Glomerular visceral epithelial cell (primary cell): ENCODE measurements around the gene MCU.
"Not testable (repeated sequence)": the region's sequence is repeated elsewhere in the genome, so short reads cannot be mapped to it uniquely, and the experiment has no call there.

Source experiments
- DNase-seq: peaks from one replicate; pipeline ENCODE4 v3.0.0-alpha.2; 2016; ENCODE audit errors: extremely low spot score

Gene MCU

DNA sequence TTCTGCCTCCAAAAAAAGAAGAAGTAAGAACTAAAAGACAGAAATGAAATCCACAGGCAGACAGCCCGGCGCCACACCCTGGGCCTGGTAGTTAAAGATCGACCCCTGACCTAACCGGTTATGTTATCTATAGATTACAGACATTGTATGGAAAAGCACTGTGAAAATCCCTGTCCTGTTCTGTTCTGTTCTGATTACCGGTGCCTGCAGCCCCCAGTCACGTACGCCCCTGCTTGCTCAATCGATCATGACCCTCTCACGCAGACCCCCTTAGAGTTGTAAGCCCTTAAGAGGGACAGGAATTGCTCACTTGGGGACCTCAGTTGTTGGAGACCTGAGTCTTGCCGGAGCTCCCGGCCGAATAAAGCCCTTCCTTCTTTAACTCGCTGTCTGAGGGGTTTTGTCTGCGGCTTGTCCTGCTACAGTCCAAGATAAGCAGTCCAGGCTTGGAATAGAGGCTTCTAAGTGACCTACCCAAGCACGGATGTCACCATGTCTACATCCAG lies 212.1 kb downstream of the MCU start:
- not testable (repeated sequence) for DNase-seq

DNA sequence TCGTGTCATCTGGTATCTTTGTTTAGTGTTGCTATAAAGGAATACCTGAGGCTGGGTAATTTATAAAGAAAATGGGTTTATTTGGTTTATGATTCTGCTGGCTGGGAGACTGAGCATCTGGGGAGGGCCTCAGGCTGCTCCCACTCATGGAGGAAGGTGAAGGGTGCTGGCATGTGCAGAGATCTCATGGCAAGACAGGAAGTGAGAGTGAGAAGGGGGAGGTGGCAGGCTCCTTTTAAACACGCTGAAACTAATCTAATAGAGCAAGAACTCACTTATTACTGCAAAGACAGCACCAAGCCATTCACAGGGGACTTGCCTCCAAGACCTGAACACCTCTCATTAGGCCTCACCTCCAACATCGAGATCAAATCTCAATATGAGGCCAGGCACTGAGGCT lies 212.9 kb downstream of the MCU start:
- DNase-seq = no peak

DNA sequence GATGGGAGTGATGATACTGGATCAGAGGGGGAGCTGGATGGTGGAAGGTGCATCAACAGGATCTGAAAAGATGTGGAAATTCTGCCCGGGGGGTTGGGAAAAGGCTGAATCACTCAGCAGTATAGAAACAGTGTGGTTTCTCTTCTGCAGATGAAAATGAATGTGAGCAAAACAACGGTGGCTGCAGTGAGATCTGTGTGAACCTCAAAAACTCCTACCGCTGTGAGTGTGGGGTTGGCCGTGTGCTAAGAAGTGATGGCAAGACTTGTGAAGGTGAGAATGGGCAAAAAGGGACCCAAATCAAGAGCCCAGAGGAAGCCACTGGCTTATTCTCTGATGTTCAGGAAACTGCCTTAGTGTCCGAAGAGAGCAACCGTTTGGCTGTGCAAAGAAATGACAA lies 214.5 kb downstream of the MCU start:
- no peak for DNase-seq

DNA sequence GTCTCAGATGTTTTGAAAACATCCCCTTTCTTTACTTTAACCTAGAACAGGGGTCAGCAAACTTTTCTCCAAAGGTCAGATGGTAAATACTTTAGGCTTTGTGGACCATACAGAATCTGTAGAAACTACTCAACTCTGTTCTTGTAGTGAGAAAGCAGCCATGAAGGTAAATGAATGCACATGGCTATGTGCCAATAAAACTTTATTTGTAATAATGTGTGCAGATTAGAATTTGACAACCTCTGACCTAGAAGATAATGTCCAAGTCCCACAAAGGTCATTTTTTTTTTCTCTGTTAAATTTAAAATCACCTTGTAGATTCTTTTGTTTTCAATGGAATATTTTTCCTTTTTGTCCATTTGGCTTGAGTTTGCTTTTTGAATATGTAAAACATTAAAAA lies 218.8 kb downstream of the MCU start:
- DNase-seq = no peak

DNA sequence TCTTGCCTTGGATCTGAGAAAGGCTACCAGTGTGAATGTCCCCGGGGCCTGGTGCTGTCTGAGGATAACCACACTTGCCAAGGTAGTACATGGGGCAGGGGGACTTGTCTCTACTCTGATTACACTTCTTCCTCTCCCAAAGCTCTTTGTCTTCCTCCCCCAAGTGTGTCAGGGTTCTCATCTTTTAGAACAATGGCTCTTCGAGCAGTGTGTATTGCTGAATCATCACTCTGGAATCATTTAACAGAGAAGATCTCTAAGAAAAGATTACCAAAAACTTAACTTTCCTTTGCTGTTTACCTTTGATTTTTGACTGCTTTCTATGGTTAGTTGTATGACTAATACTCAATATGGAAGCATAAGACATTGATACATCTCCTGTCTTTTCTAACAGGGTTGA lies 219.8 kb downstream of the MCU start:
- no peak for DNase-seq

DNA sequence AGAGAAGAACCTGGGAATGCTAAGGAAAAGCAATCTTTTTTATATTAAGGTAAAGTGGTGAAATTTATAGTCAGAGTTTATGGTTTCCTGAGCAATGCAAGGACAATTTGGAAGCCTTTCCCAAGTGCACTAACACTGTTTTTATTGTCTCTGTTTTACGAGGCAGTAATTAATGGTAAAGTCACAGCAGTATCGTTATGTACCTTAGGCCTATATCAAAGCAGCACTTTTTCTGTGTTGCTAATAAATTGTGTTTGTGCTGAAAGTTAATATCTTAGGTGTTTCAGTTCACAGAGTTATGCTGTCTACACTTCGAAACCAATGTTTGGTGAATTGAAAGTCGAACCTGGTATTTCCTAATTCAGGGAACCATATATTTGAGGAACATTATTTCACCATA lies 220.8 kb downstream of the MCU start:
- no peak for DNase-seq

DNA sequence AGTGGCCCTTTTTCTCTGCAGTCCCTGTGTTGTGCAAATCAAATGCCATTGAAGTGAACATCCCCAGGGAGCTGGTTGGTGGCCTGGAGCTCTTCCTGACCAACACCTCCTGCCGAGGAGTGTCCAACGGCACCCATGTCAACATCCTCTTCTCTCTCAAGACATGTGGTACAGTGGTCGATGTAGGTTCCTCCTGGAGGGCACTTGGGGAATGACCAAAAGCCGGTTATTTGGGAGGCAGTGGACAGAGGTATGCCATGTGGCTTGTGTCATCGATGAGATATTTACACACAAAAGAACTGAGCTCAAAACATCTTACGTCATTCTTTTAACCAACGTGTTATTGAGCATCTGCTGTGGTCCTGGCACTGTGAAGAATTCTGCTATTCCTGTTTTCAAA lies 221.3 kb downstream of the MCU start:
- no peak for DNase-seq

DNA sequence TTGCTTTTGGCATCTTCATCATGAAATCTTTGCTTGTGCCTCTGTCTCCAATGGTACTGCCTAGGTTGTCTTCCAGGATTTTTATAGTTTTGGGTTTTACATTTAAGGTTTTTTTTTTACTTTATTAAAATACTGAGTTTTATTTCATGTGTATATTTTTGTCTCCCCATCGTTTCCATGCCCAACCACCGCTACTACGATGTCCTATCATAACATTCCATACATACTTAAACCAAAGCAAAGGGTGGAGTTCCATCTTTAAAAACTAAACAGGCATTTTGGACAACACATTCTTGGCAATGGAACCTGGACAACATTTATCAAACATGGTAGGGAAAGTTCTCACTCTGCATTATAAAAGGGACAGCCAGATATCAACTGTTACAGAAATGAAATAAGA lies 225.3 kb downstream of the MCU start:
- not testable (repeated sequence) for DNase-seq

DNA sequence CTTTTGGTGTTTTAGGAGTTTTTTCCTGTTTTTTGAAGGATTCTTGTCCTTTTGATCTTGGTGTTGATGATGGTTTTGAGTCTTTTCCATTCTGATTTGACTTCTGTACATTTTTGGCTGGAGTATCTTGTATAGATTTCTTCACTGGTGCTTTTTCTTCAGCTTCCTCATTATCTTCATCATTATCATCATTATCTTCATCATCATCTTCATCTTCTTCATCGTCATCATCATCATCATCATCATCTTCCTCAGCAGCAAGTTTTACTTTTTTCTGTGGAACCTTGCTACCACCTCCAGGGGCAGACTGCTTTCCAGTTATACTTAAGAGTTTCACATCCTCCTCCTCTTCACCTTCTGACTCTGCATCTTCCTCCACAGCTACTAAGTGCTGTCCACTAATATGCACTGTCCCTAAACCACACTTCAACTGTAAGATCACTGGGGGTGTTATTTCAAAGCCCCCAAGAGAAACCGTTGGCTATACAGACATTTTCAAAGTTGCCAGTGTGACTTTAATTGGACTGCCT lies 225.9 kb downstream of the MCU start:
- not testable (repeated sequence) for DNase-seq

DNA sequence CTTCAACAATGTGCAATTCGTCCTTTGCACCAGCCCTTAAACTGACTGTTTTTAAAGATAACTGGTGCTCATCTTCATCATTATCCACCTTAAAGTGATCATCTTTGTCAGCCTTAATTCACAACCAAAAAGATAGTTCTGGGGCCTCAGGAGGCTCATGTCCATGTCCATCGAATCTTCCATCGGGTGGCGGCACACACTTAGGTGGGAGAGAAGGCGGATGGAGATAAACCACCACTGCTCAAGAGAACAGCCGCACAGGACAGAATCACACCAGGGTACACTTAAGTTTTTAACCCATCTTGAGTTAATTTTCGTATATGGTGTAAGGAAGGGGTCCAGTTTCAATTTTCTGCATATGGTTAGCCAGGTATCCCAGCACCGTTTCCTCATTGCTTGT lies 226.4 kb downstream of the MCU start:
- DNase-seq = no peak

DNA sequence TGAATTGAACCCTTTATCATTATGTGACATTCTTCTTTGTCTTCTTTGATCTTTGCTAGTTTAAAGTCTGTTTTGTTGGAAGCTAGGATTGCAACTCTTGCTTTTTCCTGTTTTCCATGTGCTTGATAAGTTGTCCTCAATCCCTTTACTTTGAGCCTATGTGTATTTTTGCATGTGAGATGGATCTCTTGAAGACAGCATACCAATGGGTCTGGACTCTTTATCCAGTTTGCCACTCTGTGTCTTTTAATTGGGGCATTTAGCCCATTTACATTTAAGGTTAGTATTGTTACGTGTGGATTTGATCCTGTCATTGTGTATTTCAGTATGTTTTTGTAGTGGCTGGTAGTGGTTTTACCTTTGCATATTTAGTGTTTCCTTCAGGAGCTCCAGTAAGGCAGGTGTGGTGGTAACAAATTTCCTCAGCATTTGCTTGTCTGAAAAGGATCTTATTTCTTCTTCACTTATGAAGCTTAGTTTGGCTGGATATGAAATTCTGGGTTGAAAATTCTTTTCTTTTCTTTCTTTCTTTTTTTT lies 229.3 kb downstream of the MCU start:
- not testable (repeated sequence) for DNase-seq

DNA sequence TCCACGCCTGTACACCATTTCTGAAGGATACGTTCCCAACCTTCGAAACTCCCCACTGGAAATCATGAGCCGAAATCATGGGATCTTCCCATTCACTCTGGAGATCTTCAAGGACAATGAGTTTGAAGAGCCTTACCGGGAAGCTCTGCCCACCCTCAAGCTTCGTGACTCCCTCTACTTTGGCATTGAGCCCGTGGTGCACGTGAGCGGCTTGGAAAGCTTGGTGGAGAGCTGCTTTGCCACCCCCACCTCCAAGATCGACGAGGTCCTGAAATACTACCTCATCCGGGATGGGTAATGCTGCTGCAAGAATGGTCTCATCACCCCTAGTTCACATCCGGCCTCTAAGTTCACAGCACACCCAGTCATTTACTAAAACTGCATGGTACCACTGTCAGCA lies 232.4 kb downstream of the MCU start:
- DNase-seq = no peak

DNA sequence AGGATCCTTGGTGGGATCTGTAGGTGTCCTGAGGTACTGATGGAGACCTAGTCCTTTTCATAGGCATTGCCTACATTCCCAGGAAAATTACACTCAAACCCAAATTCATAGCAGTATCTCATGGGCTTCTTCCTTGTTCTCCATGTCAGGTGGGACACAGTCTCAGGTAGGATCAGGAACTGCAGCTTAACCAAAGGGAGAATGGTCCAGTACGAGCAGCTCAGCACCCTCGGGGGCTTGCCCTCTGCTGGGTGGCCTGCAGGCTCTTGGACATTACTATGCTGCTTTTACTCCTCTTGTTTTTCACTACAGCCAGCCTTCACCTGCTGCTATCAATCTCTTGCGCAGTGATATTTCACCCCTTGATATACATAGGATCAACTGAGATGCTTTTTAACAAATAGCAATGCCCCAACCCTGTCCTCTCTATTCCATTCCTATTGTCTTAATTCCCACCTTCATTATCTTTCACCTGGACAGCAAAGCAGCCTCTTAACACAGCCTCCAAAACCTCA lies 234.1 kb downstream of the MCU start:
- DNase-seq = no peak

DNA sequence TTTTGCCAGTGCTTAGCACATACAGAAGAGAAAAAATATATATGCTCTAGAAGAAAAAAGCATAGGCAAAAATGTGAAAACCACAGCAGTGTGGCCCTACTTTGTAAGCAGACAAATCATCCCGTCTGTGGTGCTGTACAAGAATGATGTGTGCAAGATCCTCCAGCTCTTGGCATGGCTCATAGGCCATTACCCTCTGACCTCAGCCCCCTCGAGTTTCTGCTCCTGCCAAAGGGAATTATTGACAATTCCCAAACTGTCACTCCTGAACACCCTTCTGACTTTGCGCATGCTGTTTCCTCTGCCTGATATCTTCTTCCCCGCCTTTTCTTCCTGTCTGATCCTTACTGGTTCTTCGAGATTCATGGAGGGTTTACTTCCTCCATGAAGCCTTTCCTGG lies 235.5 kb downstream of the MCU start:
- no peak for DNase-seq

DNA sequence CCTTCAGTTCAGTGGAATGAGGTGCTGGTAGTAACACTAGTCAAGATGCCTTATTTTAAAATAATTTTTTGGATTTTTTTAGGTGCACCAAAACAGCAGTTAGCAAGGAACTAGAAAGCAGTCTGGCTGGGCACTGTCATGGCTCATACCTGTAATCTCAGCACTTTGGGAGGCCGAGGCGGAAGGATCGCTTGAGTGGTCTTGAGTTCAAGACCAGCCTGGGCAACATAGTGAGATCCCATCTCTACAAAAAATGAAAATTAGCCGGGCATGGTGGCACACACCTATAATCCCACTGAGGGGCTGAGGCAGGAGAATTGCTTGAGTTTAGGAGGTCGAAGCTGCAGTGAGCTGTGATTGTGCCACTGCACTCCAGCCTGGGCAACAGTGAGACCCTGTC lies 236.9 kb downstream of the MCU start:
- no peak for DNase-seq

DNA sequence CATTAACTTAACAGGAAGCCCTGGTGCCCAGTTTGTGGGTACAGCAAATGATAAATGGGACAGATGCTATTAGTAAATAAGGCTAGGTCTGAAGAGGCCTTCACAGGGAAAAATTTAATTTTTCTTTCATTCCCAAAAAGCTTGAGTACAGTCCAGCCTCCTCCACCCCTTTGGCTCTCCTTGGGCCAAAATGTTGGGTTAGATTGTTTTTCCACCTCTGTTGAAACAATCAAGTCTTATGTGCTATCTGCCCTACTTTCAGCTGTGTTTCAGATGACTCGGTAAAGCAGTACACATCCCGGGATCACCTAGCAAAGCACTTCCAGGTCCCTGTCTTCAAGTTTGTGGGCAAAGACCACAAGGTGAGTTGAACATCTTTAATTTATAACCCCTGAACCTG lies 238.3 kb downstream of the MCU start:
- DNase-seq = no peak

DNA sequence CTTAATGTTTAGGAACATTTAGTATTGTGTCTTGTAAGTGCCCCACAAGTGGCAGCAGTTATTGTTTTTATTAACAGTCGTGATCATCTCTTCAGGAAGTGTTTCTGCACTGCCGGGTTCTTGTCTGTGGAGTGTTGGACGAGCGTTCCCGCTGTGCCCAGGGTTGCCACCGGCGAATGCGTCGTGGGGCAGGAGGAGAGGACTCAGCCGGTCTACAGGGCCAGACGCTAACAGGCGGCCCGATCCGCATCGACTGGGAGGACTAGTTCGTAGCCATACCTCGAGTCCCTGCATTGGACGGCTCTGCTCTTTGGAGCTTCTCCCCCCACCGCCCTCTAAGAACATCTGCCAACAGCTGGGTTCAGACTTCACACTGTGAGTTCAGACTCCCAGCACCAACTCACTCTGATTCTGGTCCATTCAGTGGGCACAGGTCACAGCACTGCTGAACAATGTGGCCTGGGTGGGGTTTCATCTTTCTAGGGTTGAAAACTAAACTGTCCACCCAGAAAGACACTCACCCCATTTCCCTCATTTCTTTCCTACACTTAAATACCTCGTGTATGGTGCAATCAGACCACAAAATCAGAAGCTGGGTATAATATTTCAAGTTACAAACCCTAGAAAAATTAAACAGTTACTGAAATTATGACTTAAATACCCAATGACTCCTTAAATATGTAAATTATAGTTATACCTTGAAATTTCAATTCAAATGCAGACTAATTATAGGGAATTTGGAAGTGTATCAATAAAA lies 240.5 kb downstream of the MCU start:
- DNase-seq = no peak

DNA sequence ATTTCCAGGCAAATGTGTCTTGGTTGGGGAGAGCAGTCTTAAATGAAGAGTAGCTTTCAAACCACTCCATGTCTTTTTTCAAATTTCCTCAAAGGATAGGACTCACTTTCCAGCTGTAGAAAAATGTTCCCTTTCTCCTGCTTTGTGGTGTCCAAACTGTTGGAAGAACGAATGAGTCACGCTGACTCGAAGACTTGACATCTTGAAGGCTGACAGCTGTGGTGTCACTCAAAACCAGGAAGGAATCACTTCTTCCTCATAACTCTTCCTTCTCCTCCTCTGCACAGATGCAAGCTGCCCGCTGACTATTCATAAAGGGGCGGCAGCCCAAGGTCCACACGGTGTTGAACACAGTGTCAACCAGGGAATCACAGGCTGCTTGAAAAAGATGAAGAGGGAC lies 243.4 kb downstream of the MCU start:
- peak; percentile 18 for DNase-seq
